Measurements from ENCODE around the gene RASSF6.
"Not testable (repeated sequence)": the region's sequence is repeated elsewhere in the genome, so short reads cannot be mapped to it uniquely, and the experiment has no call there.

RASSF6 gene

GRCh38 chr4:73577371-73577770 lies 42.9 kb downstream of the RASSF6 start:
- no peak for DNase-seq (ENCODE audit: low read depth, low spot score)

GRCh38 chr4:73576381-73576780 lies 43.9 kb downstream of the RASSF6 start:
- no peak for DNase-seq (ENCODE audit: low read depth, low spot score)

DNA sequence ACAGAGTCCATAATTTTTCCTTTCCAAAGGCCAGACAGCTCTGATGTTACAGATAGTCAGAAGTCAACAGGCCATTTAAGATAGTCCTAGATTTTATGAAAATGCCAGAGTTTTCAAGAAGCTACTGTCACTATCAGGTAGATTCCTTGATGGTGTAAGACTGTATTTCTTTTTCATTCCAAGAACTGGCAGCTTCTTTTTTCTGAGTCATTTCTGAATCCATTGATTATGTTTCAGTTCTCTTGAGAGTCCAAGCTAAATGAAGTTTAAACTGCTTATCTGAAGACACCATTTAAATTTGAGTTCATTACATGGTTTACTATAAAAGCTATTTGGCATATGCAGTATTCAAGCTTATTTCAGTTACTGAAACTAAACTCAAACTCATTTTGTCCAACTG lies 44.6 kb downstream of the RASSF6 start:
- DNase-seq (ENCODE audit: low read depth, low spot score), result no peak

DNA sequence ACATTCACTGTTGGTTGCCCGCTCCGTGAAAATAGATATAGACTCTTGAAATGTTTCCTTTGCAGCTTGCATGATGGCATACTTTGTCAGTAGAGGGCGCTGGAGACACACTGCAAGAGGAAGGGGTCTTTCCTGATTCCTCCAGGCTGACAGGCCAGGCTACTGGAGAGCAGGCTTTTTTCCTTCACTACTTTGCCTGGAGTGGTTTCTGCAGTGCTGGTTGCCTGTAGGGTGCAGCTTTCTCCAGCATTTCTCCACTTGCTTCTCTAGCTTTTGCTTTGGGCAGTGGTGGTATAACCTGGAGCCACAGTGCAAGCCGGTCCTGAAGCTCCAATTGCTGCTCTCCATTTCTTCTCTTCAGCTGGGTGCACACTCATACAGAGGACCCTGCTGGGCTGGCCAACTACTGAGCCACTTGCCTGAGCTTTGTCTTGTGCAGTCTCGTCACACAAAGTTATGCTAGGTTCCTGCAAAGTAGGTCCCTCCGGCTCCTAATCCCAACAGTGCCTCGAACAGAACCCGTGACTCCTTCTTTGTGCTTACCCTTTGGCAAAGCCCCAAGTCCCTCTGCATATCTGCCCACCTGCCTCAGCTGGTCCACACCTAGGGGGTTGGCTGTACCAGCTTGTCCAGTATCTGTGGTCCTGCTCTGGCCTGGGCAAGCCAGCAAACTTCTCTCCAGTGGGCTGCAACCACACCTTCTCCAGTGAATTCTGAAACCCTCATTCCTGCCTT lies 46.3 kb downstream of the RASSF6 start:
- DNase-seq (ENCODE audit: low read depth, low spot score), result peak; percentile 90

DNA sequence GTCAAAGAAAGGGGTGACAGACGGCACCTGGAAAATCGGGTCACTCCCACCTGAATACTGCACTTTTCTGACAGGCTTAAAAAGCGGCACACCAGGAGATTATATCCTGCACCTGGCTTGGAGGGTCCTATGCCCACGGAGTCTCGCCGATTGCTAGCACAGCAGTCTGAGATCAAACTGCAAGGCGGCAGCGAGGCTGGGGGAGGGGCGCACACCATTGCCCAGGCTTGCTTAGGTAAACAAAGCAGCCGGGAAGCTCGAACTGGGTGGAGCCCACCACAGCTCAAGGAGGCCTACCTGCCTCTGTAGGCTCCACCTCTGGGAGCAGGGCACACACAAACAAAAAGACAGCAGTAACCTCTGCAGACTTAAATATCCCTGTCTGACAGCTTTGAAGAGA lies 69.4 kb downstream of the RASSF6 start:
- not testable (repeated sequence) for DNase-seq (ENCODE audit: low read depth, low spot score)

DNA sequence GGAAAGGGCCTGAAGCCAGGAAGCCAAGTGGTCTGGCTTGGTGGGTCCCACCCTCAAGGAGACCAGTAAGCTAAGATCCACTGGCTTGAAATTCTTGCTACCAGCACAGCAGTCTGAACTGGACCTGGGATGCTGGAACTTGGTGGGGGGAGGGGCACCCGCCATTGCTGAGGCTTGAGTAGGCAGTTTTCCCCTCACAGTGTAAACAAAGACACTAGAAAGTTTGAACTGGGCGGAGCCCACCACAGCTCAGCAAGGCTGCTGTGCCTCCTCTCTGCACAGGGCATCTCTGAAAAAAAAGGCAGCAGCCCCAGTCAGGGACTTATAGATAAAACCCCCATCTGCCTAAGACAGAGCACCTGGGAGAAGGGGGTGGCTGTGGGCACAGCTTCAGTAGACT lies 75.6 kb downstream of the RASSF6 start:
- peak; percentile 33 for DNase-seq (ENCODE audit: low read depth, low spot score)

DNA sequence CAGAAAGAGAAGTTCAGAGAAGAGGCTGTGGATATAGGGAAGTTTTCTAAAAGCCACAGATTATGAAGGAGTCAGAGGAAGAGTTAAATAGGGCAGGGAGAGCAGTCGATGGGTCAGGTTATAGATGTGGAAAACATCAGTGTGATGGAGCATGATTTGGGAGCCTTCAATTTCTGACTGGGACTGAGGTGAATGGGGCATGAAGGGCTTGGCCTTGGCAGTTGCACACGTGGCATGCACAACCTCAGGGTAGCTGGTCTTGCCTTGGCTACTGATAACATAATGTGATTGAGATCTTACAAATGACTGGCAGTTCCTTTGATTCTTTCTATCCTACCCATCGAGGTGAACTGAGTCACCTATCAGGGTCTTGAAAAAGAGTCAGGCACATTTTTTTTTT lies 79.0 kb downstream of the RASSF6 start:
- DNase-seq (ENCODE audit: low read depth, low spot score), result no peak

- DNase-seq (ENCODE audit: low read depth, low spot score), result no peak
Observed at GRCh38 chr4:73540826-73541225, 79.4 kb downstream of the RASSF6 start.

- DNase-seq (ENCODE audit: low read depth, low spot score), result no peak
Observed at GRCh38 chr4:73539386-73539785, 80.8 kb downstream of the RASSF6 start.

DNA sequence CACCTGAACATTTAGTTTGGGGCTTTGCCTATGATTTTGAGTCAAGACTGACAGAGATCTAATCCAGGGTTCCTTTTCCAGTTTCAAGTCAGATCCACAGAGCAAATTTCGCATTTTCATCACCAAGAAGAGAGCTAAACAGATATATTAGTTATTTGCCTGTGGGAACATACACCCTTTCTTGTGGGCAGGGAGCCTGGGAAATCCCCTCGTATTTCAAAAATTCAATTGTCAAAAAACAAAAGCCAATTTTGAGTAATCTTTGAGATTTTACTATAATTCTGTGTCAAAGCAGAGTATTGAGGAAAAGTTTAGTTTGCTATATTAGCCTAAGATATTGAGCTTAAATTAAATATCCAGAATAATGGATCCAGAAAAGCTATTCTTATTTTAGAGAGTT lies 82.1 kb downstream of the RASSF6 start:
- DNase-seq (ENCODE audit: low read depth, low spot score), result no peak

- no peak for DNase-seq (ENCODE audit: low read depth, low spot score)
Observed at GRCh38 chr4:73533515-73534422, 86.5 kb downstream of the RASSF6 start.

DNA sequence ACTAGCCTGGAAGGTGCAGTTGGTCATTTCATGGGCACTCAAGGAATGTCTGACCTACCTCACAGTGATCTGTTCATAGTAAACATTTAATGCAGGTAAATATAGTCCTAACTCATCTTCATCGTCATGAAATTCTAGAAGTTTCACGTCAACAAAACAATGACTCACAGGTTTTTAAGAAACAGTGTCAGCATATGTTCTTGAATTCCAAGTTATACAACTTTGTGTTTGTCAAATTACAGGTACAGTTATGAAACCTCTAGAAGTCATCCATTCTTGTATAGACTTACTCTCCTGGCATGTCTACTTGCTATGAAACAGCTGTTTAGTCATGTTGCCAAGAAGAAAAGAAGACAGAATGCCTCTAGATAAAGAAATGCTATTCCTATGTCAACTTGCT lies 92.1 kb downstream of the RASSF6 start:
- DNase-seq (ENCODE audit: low read depth, low spot score), result no peak

GRCh38 chr4:73527196-73527595 lies 93.0 kb downstream of the RASSF6 start:
- no peak for DNase-seq (ENCODE audit: low read depth, low spot score)

DNA sequence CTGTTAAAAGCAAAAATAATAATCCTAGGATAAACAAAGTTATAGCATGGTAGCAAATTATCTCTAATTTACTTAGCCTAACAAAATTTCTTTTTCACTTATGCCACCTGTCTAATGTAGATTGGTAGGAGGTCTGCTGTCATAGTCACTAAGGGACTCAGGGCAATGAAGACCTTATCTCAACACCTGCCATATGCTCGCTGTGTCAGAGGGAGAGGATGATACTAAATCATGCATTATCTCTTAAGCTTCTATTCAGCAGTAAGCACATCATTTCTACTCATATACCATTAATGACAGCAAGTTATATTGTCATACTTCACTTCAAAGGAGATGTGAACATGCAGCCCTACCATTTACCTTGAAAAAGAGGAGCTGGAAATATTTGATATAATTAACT lies 94.6 kb downstream of the RASSF6 start:
- DNase-seq (ENCODE audit: low read depth, low spot score), result no peak

GRCh38 chr4:73523126-73523525 lies 97.1 kb downstream of the RASSF6 start:
- DNase-seq (ENCODE audit: low read depth, low spot score), result no peak
